NB4 (cell line): ENCODE results near the gene PRKACB.

Source experiments
- MAX ChIP-seq: IDR thresholded peaks from 2 replicates; pipeline ENCODE4 v1.6.1; 2011; ENCODE audit warnings: low read depth, low read length
- MYC ChIP-seq: IDR thresholded peaks from 2 replicates; pipeline ENCODE4 v1.6.1; 2011; ENCODE audit warnings: low read depth, low read length
- POLR2A ChIP-seq: IDR thresholded peaks from 2 replicates; pipeline ENCODE4 v1.6.1; 2011; ENCODE audit warnings: mild to moderate bottlenecking; ENCODE audit not compliant: insufficient read length; ENCODE audit errors: extremely low read depth
- TF ChIP-seq, protein P1 (sequence below): IDR thresholded peaks from one replicate; pipeline ENCODE4 v1.5.1; 2012; ENCODE audit warnings: low read depth, low read length

- TF ChIP-seq MAX, result no peak
- TF ChIP-seq, protein P1, sequence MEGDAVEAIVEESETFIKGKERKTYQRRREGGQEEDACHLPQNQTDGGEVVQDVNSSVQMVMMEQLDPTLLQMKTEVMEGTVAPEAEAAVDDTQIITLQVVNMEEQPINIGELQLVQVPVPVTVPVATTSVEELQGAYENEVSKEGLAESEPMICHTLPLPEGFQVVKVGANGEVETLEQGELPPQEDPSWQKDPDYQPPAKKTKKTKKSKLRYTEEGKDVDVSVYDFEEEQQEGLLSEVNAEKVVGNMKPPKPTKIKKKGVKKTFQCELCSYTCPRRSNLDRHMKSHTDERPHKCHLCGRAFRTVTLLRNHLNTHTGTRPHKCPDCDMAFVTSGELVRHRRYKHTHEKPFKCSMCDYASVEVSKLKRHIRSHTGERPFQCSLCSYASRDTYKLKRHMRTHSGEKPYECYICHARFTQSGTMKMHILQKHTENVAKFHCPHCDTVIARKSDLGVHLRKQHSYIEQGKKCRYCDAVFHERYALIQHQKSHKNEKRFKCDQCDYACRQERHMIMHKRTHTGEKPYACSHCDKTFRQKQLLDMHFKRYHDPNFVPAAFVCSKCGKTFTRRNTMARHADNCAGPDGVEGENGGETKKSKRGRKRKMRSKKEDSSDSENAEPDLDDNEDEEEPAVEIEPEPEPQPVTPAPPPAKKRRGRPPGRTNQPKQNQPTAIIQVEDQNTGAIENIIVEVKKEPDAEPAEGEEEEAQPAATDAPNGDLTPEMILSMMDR, result no peak
- no peak for TF ChIP-seq POLR2A
- TF ChIP-seq MYC, result no peak
These were observed 124.3 kb downstream of the PRKACB start for GRCh38 chr1:84268346-84268745.
